ENCODE results near the gene EHHADH. TPM values are rescaled to one million over a fixed set of nuclear protein-coding genes. Genes with fewer than 3 reads are reported as not detected.

The EHHADH gene
- total and polyA plus RNA-seq, 9 of the 15 experiments (the other 6 are each of a cell fraction or from before 2014, with no cell fraction given) = 3.6 to 6.4 (median 5.4) TPM

DNA sequence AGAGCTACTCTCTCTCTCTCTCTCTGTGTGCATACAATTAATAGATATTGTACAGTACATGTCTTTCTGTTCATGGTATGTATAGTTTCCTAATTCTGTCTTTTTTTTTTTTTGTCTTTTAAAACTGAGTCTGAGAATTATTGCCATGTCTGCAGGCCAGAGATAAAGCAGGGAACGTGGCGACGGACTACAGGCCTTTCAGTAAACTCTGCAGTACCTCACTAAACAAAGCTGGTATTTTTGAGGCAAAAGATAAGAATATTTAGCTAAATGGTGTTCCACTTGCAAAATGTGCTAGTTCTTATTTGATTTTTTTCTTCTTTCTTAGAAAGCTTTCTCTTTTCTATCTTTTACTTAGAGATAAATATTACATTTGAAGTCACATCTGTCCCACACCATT is 44.0 kb upstream of the EHHADH start (continued):
- TF ChIP-seq TCF3 (CRISPR knock-in tag; IDR thresholded peaks at IDR 0.05) = peak; percentile 89
- TF ChIP-seq GATA2 (CRISPR knock-in tag; IDR thresholded peaks at IDR 0.05) = peak; percentile 76
- TF ChIP-seq, protein P1, sequence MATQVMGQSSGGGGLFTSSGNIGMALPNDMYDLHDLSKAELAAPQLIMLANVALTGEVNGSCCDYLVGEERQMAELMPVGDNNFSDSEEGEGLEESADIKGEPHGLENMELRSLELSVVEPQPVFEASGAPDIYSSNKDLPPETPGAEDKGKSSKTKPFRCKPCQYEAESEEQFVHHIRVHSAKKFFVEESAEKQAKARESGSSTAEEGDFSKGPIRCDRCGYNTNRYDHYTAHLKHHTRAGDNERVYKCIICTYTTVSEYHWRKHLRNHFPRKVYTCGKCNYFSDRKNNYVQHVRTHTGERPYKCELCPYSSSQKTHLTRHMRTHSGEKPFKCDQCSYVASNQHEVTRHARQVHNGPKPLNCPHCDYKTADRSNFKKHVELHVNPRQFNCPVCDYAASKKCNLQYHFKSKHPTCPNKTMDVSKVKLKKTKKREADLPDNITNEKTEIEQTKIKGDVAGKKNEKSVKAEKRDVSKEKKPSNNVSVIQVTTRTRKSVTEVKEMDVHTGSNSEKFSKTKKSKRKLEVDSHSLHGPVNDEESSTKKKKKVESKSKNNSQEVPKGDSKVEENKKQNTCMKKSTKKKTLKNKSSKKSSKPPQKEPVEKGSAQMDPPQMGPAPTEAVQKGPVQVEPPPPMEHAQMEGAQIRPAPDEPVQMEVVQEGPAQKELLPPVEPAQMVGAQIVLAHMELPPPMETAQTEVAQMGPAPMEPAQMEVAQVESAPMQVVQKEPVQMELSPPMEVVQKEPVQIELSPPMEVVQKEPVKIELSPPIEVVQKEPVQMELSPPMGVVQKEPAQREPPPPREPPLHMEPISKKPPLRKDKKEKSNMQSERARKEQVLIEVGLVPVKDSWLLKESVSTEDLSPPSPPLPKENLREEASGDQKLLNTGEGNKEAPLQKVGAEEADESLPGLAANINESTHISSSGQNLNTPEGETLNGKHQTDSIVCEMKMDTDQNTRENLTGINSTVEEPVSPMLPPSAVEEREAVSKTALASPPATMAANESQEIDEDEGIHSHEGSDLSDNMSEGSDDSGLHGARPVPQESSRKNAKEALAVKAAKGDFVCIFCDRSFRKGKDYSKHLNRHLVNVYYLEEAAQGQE (IDR thresholded peaks at IDR 0.05; ENCODE audit: borderline replicate concordance) = no peak
- TF ChIP-seq, protein P1 (CRISPR knock-in tag; IDR thresholded peaks at IDR 0.05; ENCODE audit: low read depth) = no peak
- TF ChIP-seq, protein P2, sequence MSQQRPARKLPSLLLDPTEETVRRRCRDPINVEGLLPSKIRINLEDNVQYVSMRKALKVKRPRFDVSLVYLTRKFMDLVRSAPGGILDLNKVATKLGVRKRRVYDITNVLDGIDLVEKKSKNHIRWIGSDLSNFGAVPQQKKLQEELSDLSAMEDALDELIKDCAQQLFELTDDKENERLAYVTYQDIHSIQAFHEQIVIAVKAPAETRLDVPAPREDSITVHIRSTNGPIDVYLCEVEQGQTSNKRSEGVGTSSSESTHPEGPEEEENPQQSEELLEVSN (IDR thresholded peaks at IDR 0.05; ENCODE audit: borderline replicate concordance in 1 of 2, extremely low read depth in 1 of 2, insufficient read depth in 1 of 2, insufficient read length in 1 of 2, low read depth in 1 of 2, low read length in 1 of 2, poor library complexity in 1 of 2, severe bottlenecking in 1 of 2) = no peak
- TF ChIP-seq ADNP (tag; IDR thresholded peaks at IDR 0.05) = peak; percentile 74
- TF ChIP-seq HDGF (IDR thresholded peaks at IDR 0.05) = no peak
- no peak for TF ChIP-seq CEBPG (CRISPR knock-in tag; IDR thresholded peaks at IDR 0.05)
- no peak for TF ChIP-seq CEBPG (tag; conservative IDR thresholded peaks at IDR 0.05 in 1 of 2, IDR thresholded peaks at IDR 0.05 in 1 of 2)
- TF ChIP-seq ZNF766 (CRISPR knock-in tag; conservative IDR thresholded peaks at IDR 0.05) = no peak
- TF ChIP-seq, protein P3, sequence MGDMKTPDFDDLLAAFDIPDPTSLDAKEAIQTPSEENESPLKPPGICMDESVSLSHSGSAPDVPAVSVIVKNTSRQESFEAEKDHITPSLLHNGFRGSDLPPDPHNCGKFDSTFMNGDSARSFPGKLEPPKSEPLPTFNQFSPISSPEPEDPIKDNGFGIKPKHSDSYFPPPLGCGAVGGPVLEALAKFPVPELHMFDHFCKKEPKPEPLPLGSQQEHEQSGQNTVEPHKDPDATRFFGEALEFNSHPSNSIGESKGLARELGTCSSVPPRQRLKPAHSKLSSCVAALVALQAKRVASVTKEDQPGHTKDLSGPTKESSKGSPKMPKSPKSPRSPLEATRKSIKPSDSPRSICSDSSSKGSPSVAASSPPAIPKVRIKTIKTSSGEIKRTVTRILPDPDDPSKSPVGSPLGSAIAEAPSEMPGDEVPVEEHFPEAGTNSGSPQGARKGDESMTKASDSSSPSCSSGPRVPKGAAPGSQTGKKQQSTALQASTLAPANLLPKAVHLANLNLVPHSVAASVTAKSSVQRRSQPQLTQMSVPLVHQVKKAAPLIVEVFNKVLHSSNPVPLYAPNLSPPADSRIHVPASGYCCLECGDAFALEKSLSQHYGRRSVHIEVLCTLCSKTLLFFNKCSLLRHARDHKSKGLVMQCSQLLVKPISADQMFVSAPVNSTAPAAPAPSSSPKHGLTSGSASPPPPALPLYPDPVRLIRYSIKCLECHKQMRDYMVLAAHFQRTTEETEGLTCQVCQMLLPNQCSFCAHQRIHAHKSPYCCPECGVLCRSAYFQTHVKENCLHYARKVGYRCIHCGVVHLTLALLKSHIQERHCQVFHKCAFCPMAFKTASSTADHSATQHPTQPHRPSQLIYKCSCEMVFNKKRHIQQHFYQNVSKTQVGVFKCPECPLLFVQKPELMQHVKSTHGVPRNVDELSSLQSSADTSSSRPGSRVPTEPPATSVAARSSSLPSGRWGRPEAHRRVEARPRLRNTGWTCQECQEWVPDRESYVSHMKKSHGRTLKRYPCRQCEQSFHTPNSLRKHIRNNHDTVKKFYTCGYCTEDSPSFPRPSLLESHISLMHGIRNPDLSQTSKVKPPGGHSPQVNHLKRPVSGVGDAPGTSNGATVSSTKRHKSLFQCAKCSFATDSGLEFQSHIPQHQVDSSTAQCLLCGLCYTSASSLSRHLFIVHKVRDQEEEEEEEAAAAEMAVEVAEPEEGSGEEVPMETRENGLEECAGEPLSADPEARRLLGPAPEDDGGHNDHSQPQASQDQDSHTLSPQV (IDR thresholded peaks at IDR 0.05) = peak; percentile 31; the same call in 1 of the 2 replicates
- TF ChIP-seq, protein P4, sequence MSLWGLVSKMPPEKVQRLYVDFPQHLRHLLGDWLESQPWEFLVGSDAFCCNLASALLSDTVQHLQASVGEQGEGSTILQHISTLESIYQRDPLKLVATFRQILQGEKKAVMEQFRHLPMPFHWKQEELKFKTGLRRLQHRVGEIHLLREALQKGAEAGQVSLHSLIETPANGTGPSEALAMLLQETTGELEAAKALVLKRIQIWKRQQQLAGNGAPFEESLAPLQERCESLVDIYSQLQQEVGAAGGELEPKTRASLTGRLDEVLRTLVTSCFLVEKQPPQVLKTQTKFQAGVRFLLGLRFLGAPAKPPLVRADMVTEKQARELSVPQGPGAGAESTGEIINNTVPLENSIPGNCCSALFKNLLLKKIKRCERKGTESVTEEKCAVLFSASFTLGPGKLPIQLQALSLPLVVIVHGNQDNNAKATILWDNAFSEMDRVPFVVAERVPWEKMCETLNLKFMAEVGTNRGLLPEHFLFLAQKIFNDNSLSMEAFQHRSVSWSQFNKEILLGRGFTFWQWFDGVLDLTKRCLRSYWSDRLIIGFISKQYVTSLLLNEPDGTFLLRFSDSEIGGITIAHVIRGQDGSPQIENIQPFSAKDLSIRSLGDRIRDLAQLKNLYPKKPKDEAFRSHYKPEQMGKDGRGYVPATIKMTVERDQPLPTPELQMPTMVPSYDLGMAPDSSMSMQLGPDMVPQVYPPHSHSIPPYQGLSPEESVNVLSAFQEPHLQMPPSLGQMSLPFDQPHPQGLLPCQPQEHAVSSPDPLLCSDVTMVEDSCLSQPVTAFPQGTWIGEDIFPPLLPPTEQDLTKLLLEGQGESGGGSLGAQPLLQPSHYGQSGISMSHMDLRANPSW (CRISPR knock-in tag; IDR thresholded peaks at IDR 0.05) = no peak

All from K562 (cell line).